Osteocyte (in vitro differentiated cells): ENCODE measurements around the gene PYROXD2. TPM values are rescaled to one million over a fixed set of nuclear protein-coding genes. Genes with fewer than 3 reads are reported as not detected.

Experiments used
- DNase-seq: peaks from one replicate; pipeline ENCODE4 v3.0.0; 2021; ENCODE audit warnings: mixed read lengths; ENCODE audit not compliant: unreplicated experiment; ENCODE audit errors: extremely low spot score
- H3K27ac Mint-ChIP-seq: one replicate; pipeline ENCODE4 v1.8.0; 2021; ENCODE audit warnings: mild to moderate bottlenecking, mixed read lengths; ENCODE audit not compliant: unreplicated experiment
- H3K27me3 Mint-ChIP-seq: one replicate; pipeline ENCODE4 v1.8.0; 2021; ENCODE audit warnings: mixed read lengths; ENCODE audit not compliant: unreplicated experiment
- H3K36me3 Mint-ChIP-seq: one replicate; pipeline ENCODE4 v1.8.0; 2021; ENCODE audit warnings: mixed read lengths; ENCODE audit not compliant: unreplicated experiment
- H3K4me1 Mint-ChIP-seq: one replicate; pipeline ENCODE4 v1.8.0; 2021; ENCODE audit warnings: mixed read lengths; ENCODE audit not compliant: unreplicated experiment
- H3K4me3 Mint-ChIP-seq: one replicate; pipeline ENCODE4 v1.8.0; 2021; ENCODE audit warnings: mild to moderate bottlenecking, moderate library complexity, mixed read lengths; ENCODE audit not compliant: unreplicated experiment
- H3K9me3 Mint-ChIP-seq: one replicate; pipeline ENCODE4 v1.8.0; 2021; ENCODE audit warnings: mixed read lengths; ENCODE audit not compliant: unreplicated experiment
- CTCF ChIP-seq: fragments of 200-600 bp; sonication (generic); IDR thresholded peaks from 2 replicates; pipeline ENCODE4 v1.5.0; 2021; ENCODE audit warnings: antibody characterized with exemption, mild to moderate bottlenecking, moderate library complexity
- total RNA-seq: library from RNA; stranded (reverse); gene quantifications from 2 replicates; pipeline ENCODE4 v1.2.1, GENCODE V29; 2021

Gene PYROXD2
- total RNA-seq, 1 donor from 2014 or later, result 4.6 TPM

GRCh38 chr10:98424295-98425254 is 9.6 kb upstream of the PYROXD2 start:
- Mint-ChIP-seq H3K9me3 (no peaks in the 10 kb centered on the region), H3K27ac (no peak overlapping the region), H3K4me1 (no peaks in the 10 kb centered on the region), H3K36me3 (peaks cover 5% of the 10 kb centered on the region), H3K27me3 (no peaks in the 10 kb centered on the region), H3K4me3 (no peak overlapping the region)
- peak; percentile 78 for DNase-seq
- no peak for TF ChIP-seq CTCF

- Mint-ChIP-seq H3K27ac (no peak overlapping the region), H3K4me1 (no peaks in the 10 kb centered on the region), H3K9me3 (no peaks in the 10 kb centered on the region), H3K4me3 (no peak overlapping the region), H3K36me3 (peaks cover 10% of the 10 kb centered on the region), H3K27me3 (no peaks in the 10 kb centered on the region)
- peak; percentile 21 for TF ChIP-seq CTCF
- DNase-seq, result peak; percentile 81
These were observed 8.7 kb upstream of the PYROXD2 start for GRCh38 chr10:98423691-98424120.

DNA sequence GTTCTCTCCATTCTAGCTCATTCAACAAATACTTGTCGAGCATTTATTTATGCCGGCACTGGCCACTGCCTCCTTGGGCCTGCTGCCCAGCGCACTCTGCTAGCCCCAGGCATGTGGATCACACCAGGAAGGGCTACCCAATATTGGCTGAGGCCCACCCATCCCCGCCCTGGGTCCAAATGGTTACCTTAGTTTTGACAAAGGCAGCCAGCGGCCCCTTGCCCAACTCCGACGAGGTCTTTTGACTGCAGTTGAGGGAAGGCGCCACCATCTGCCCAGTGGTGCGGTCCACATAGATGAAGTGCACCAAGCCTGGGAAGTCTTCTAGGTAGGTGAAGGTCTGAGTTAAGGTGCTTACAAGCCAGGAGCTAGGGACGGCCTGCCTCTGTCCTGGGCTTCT is 7.2 kb upstream of the PYROXD2 start:
- H3K4me3 Mint-ChIP-seq, result no peak overlapping the region

DNA sequence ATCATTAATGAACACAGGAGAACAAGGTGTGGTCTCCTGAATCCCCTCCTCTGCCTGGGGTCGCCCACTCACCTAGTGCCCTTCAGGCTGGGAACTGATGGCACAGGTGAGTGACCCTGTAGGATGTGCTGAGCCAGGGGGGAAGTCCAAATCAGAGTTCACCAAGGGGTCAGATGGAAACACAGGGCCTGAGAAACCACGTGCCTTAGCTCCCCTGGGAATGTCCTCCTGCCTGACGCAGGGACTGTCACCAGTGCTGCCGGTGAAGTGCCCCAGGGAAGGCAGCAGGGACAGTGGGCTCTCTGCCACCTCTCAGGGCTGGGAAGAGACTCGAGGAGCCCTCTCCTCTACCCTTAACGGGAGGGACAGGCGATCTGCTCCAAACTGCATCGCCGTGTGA is 5.8 kb upstream of the PYROXD2 start:
- Mint-ChIP-seq H3K27ac (no peak overlapping the region), H3K4me1 (peaks cover 3% of the 10 kb centered on the region), H3K36me3 (peaks cover 9% of the 10 kb centered on the region), H3K9me3 (no peaks in the 10 kb centered on the region), H3K4me3 (no peak overlapping the region), H3K27me3 (no peaks in the 10 kb centered on the region)
- DNase-seq, result no peak
- TF ChIP-seq CTCF, result no peak

More for the DNA sequence above, 7.2 kb upstream of the PYROXD2 start:
- peak; percentile 46 for DNase-seq
- Mint-ChIP-seq H3K4me1 (no peaks in the 10 kb centered on the region), H3K27me3 (no peaks in the 10 kb centered on the region), H3K27ac (no peak overlapping the region), H3K9me3 (no peaks in the 10 kb centered on the region), H3K36me3 (peaks cover 11% of the 10 kb centered on the region)
- no peak for TF ChIP-seq CTCF

DNA sequence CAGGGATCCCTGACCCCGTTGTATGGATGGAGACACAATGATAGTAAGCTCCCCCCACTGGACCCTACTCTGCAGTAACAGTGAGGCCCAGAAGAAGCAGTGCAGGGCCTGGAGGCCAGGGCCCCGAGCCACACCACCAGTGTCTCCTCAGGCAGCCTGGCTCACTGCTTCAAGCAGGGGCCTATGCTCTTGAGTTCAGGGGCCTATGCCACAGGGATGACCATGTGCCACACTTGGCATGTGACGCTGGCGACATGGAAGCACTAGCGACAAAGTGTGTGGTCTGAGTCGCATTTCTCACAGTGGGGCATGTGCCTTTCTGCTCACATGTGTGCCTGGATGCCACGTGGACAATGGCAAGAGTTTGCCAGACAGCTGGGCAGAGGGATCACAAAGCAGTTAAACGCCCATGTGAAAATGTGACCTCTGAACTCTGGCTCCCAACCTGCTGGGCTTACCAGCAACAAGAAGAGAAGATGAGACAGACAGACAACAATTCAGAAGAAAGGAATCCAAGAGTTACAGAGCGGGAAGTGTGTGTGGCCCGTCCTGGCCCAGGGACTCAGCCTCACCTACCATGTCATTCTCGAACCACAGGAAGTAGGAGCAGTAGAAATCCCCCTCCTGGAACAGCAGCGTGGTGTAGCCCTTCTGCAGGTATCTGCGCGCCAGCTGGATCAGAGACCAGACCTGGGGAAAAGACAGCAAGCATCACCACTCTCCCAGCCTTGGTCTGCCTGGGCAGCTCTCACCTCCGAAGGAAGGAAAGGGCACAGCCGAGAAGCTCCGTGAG is 4.7 kb upstream of the PYROXD2 start:
- Mint-ChIP-seq H3K4me3 (no peak overlapping the region), H3K27me3 (no peaks in the 10 kb centered on the region), H3K36me3 (peaks cover 9% of the 10 kb centered on the region), H3K9me3 (no peaks in the 10 kb centered on the region), H3K4me1 (peaks cover 14% of the 10 kb centered on the region), H3K27ac (no peak overlapping the region)
- no peak for TF ChIP-seq CTCF
- no peak for DNase-seq
